T-helper 2 cell (primary cell): ENCODE results near the gene NCOA5.
A peak's percentile ranks its signal among the peaks of the same experiment; 100 is the strongest.

Experiments
- DNase-seq, 5 experiments: peaks; one replicate each; pipeline versions ENCODE4 v3.0.0 to v3.0.0-alpha.2; 2012 to 2022

NCOA5 gene

GRCh38 chr20:46035713-46036112 lies 54.0 kb downstream of the NCOA5 start:
- no peak for DNase-seq

GRCh38 chr20:46035253-46035652 lies 54.5 kb downstream of the NCOA5 start:
- no peak for DNase-seq

GRCh38 chr20:46034039-46034438 lies 55.7 kb downstream of the NCOA5 start:
- no peak for DNase-seq

GRCh38 chr20:46031701-46032254 lies 58.0 kb downstream of the NCOA5 start:
- DNase-seq = no peak

- DNase-seq = no peak
Observed at GRCh38 chr20:46031014-46031569, 58.7 kb downstream of the NCOA5 start.

- DNase-seq = no peak
Observed at GRCh38 chr20:46030284-46031013, 59.3 kb downstream of the NCOA5 start.

- DNase-seq = no peak
Observed at GRCh38 chr20:46028772-46029371, 60.9 kb downstream of the NCOA5 start, which contains the start of gene SLC12A5. SLC12A5 (plus strand) TSS chr20:46029215; CDS start chr20:46029345, 130 bp downstream.

- no peak for DNase-seq
Observed at GRCh38 chr20:46028110-46028509, 61.7 kb downstream of the NCOA5 start.

- peak in 1 of 5 experiments; percentile 35 for DNase-seq
Observed at GRCh38 chr20:46027245-46027853, 62.4 kb downstream of the NCOA5 start.

- no peak for DNase-seq
Observed at GRCh38 chr20:46025376-46025783, 64.4 kb downstream of the NCOA5 start.

- DNase-seq = no peak
Observed at GRCh38 chr20:46023999-46024398, 65.8 kb downstream of the NCOA5 start.

- no peak for DNase-seq
Observed at GRCh38 chr20:46023148-46023484, 66.6 kb downstream of the NCOA5 start.

- peak; percentile 42 to 66 (median 62) for DNase-seq
Observed at GRCh38 chr20:46022411-46023147, 67.2 kb downstream of the NCOA5 start.

- peak in 4 of 5 experiments; percentile 34 to 41 (median 41) for DNase-seq
Observed at GRCh38 chr20:46021361-46022359, 68.1 kb downstream of the NCOA5 start.

- DNase-seq = no peak
Observed at GRCh38 chr20:46020555-46020954, 69.2 kb downstream of the NCOA5 start.

- DNase-seq = no peak
Observed at GRCh38 chr20:46018611-46019010, 71.2 kb downstream of the NCOA5 start.

- DNase-seq = no peak
Observed at GRCh38 chr20:46018112-46018511, 71.7 kb downstream of the NCOA5 start.

- DNase-seq = peak in 1 of 5 experiments; percentile 39
Observed at GRCh38 chr20:46017272-46017671, 72.5 kb downstream of the NCOA5 start.

GRCh38 chr20:46014517-46015396 lies 75.0 kb downstream of the NCOA5 start:
- DNase-seq = no peak

- DNase-seq = peak; percentile 46 to 79 (median 54)
Observed at GRCh38 chr20:46013829-46014516, 75.8 kb downstream of the NCOA5 start.
